Nephron progenitor cell (in vitro differentiated cells): ENCODE results near the gene KCTD14.
"Not testable (repeated sequence)": the region's sequence is repeated elsewhere in the genome, so short reads cannot be mapped to it uniquely, and the experiment has no call there.

Experiments used
- DNase-seq: peaks from one replicate; pipeline ENCODE4 v3.0.0; 2021
- H3K27ac Mint-ChIP-seq: 2 replicates; pipeline ENCODE4 v1.8.0; 2021; ENCODE audit warnings: mild to moderate bottlenecking, moderate library complexity, mixed read lengths
- H3K27me3 Mint-ChIP-seq: 2 replicates; pipeline ENCODE4 v1.8.0; 2021; ENCODE audit warnings: mild to moderate bottlenecking, low read depth, mixed read lengths; ENCODE audit not compliant: poor library complexity
- H3K36me3 Mint-ChIP-seq: 2 replicates; pipeline ENCODE4 v1.8.0; 2021; ENCODE audit warnings: low read depth, mixed read lengths
- H3K4me1 Mint-ChIP-seq: 2 replicates; pipeline ENCODE4 v1.8.0; 2021; ENCODE audit warnings: mixed read lengths
- H3K4me3 Mint-ChIP-seq: 2 replicates; pipeline ENCODE4 v1.8.0; 2021; ENCODE audit warnings: mild to moderate bottlenecking, moderate library complexity, mixed read lengths
- H3K9me3 Mint-ChIP-seq: 2 replicates; pipeline ENCODE4 v1.8.0; 2021; ENCODE audit warnings: mild to moderate bottlenecking, moderate library complexity, mixed read lengths
- CTCF ChIP-seq: fragments of 200-600 bp; sonication (generic); IDR thresholded peaks from 2 replicates; pipeline ENCODE4 v1.5.0; 2021; ENCODE audit warnings: antibody characterized with exemption

KCTD14 gene

GRCh38 chr11:78023426-78023825, 350 bp upstream of the KCTD14 start:
- TF ChIP-seq CTCF: no peak
- no peak overlapping the region for H3K27ac Mint-ChIP-seq
- DNase-seq: no peak
- no peaks in the 10 kb centered on the region for H3K9me3 Mint-ChIP-seq
- H3K36me3 Mint-ChIP-seq: no peaks in the 10 kb centered on the region
- H3K27me3 Mint-ChIP-seq: no peaks in the 10 kb centered on the region
- H3K4me3 Mint-ChIP-seq: peak overlapping the region; percentile 86
- peaks cover 51% of the 10 kb centered on the region for H3K4me1 Mint-ChIP-seq

- TF ChIP-seq CTCF: no peak
- H3K27ac Mint-ChIP-seq: peak overlapping the region; percentile 91
- no peaks in the 10 kb centered on the region for H3K27me3 Mint-ChIP-seq
- H3K36me3 Mint-ChIP-seq: peaks cover 2% of the 10 kb centered on the region
- H3K4me3 Mint-ChIP-seq: peak overlapping the region; percentile 86
- H3K9me3 Mint-ChIP-seq: no peaks in the 10 kb centered on the region
- peaks cover 52% of the 10 kb centered on the region for H3K4me1 Mint-ChIP-seq
- DNase-seq: no peak
These were observed 1.5 kb downstream of the KCTD14 start for GRCh38 chr11:78021611-78022010.

GRCh38 chr11:78020246-78020645, 2.8 kb downstream of the KCTD14 start:
- no peak for DNase-seq
- H3K9me3 Mint-ChIP-seq: no peaks in the 10 kb centered on the region
- peak overlapping the region; percentile 97 for H3K27ac Mint-ChIP-seq
- peaks cover 15% of the 10 kb centered on the region for H3K36me3 Mint-ChIP-seq
- TF ChIP-seq CTCF: no peak
- peaks cover 52% of the 10 kb centered on the region for H3K4me1 Mint-ChIP-seq
- no peaks in the 10 kb centered on the region for H3K27me3 Mint-ChIP-seq
- H3K4me3 Mint-ChIP-seq: peak overlapping the region; percentile 51

GRCh38 chr11:78019808-78020207, 3.3 kb downstream of the KCTD14 start:
- peaks cover 52% of the 10 kb centered on the region for H3K4me1 Mint-ChIP-seq
- H3K4me3 Mint-ChIP-seq: peak overlapping the region; percentile 51
- no peaks in the 10 kb centered on the region for H3K9me3 Mint-ChIP-seq
- TF ChIP-seq CTCF: no peak
- peak overlapping the region; percentile 97 for H3K27ac Mint-ChIP-seq
- peaks cover 20% of the 10 kb centered on the region for H3K36me3 Mint-ChIP-seq
- no peak for DNase-seq
- peaks cover 3% of the 10 kb centered on the region for H3K27me3 Mint-ChIP-seq

- Mint-ChIP-seq H3K4me1 (peaks cover 22% of the 10 kb centered on the region), H3K9me3 (no peaks in the 10 kb centered on the region), H3K27ac (no peak overlapping the region), H3K27me3 (peaks cover 4% of the 10 kb centered on the region), H3K4me3 (no peak overlapping the region), H3K36me3 (peaks cover 20% of the 10 kb centered on the region)
- no peak for TF ChIP-seq CTCF
- no peak for DNase-seq
These were observed 7.2 kb downstream of the KCTD14 start for GRCh38 chr11:78015878-78016277.

GRCh38 chr11:78014937-78015520, 8.0 kb downstream of the KCTD14 start:
- Mint-ChIP-seq H3K36me3 (peaks cover 20% of the 10 kb centered on the region), H3K4me1 (peaks cover 14% of the 10 kb centered on the region)
- H3K4me3 Mint-ChIP-seq, H3K9me3 Mint-ChIP-seq, H3K27ac Mint-ChIP-seq, H3K27me3 Mint-ChIP-seq, DNase-seq: not testable (repeated sequence)
